BLaER1 treated with 17β-estradiol and CSF1 and Interleukin-3, amounts not matched to agents 10 nM and 100 nM (cell line): Measurements from ENCODE around the gene SSPN.

Source experiments
- H3K27ac ChIP-seq, 11 experiments: shearing (Covaris generic); formaldehyde crosslinking; 2 replicates each; pipeline ENCODE4 v1.8.1; 2022
- H3K27me3 ChIP-seq, 11 experiments: shearing (Covaris generic); formaldehyde crosslinking; 2 replicates each; pipeline ENCODE4 v1.8.1; 2022
- H3K36me3 ChIP-seq, 11 experiments: shearing (Covaris generic); formaldehyde crosslinking; 2 replicates each; pipeline ENCODE4 v1.8.1; 2022
- H3K4me1 ChIP-seq, 10 experiments: shearing (Covaris generic); formaldehyde crosslinking; 2 replicates each; pipeline ENCODE4 v1.8.1; 2022
- H3K4me2 ChIP-seq, 11 experiments: shearing (Covaris generic); formaldehyde crosslinking; 2 replicates each; pipeline ENCODE4 v1.8.1; 2022
- H3K4me3 ChIP-seq, 10 experiments: shearing (Covaris generic); formaldehyde crosslinking; 2 replicates each; pipeline ENCODE4 v1.8.1; 2022
- H3K9ac ChIP-seq, 11 experiments: shearing (Covaris generic); formaldehyde crosslinking; 2 replicates each; pipeline ENCODE4 v1.8.1; 2022
- H3K9me3 ChIP-seq, 11 experiments: shearing (Covaris generic); formaldehyde crosslinking; replicated peaks in 1 of 11; 2 replicates each; pipeline ENCODE4 v1.8.1; 2022
- H4K20me1 ChIP-seq, 11 experiments: shearing (Covaris generic); formaldehyde crosslinking; 2 replicates each; pipeline ENCODE4 v1.8.1; 2022
- Cebpa-rat ChIP-seq, 11 experiments: shearing (Covaris generic); IDR thresholded peaks; 2 replicates each; pipeline ENCODE4 v1.8.1; 2022

SSPN gene

GRCh38 chr12:26158078-26158764, 37.2 kb upstream of the SSPN start:
- Histone ChIP-seq H3K27ac (no peak overlapping the region), H4K20me1 (no peaks in the 10 kb centered on the region), H3K4me2 (no peak overlapping the region), H3K4me1 (peaks cover 0 to 15% (median 6%) of the 10 kb centered on the region in 10 experiments; a peak in 8 of 20 replicates), H3K27me3 (no peaks in the 10 kb centered on the region), H3K9me3 (no peaks in the 10 kb centered on the region), H3K4me3 (no peak overlapping the region), H3K36me3 (no peaks in the 10 kb centered on the region), H3K9ac (no peak overlapping the region)
- no peak for TF ChIP-seq Cebpa-rat (IDR thresholded peaks at IDR 0.05)

- no peaks in the 10 kb centered on the region for H3K27me3 ChIP-seq
- no peaks in the 10 kb centered on the region for H3K9me3 ChIP-seq
- H3K4me3 ChIP-seq, result no peak overlapping the region
- no peak overlapping the region for H3K9ac ChIP-seq
- no peak overlapping the region for H3K27ac ChIP-seq
- H3K4me1 ChIP-seq, result no peaks in the 10 kb centered on the region
- no peak for TF ChIP-seq Cebpa-rat (IDR thresholded peaks at IDR 0.05)
- H3K36me3 ChIP-seq, result no peaks in the 10 kb centered on the region
- no peak overlapping the region for H3K4me2 ChIP-seq
- H4K20me1 ChIP-seq, result no peaks in the 10 kb centered on the region
Observed at GRCh38 chr12:26162174-26162573, 33.2 kb upstream of the SSPN start.

GRCh38 chr12:26162905-26163304, 32.5 kb upstream of the SSPN start:
- no peaks in the 10 kb centered on the region for H3K36me3 ChIP-seq
- no peak overlapping the region for H3K4me2 ChIP-seq
- no peak overlapping the region for H3K27ac ChIP-seq
- H3K27me3 ChIP-seq, result no peaks in the 10 kb centered on the region
- no peak overlapping the region for H3K9ac ChIP-seq
- no peak overlapping the region for H3K4me3 ChIP-seq
- no peak for TF ChIP-seq Cebpa-rat (IDR thresholded peaks at IDR 0.05)
- H4K20me1 ChIP-seq, result no peaks in the 10 kb centered on the region
- H3K9me3 ChIP-seq, result no peaks in the 10 kb centered on the region
- H3K4me1 ChIP-seq, result no peaks in the 10 kb centered on the region

GRCh38 chr12:26164118-26164517, 31.3 kb upstream of the SSPN start:
- no peak overlapping the region for H3K9ac ChIP-seq
- H4K20me1 ChIP-seq, result no peaks in the 10 kb centered on the region
- H3K27me3 ChIP-seq, result no peaks in the 10 kb centered on the region
- no peak for TF ChIP-seq Cebpa-rat (IDR thresholded peaks at IDR 0.05)
- no peak overlapping the region for H3K4me3 ChIP-seq
- H3K36me3 ChIP-seq, result no peaks in the 10 kb centered on the region
- no peak overlapping the region for H3K4me2 ChIP-seq
- H3K9me3 ChIP-seq, result no peaks in the 10 kb centered on the region
- no peaks in the 10 kb centered on the region for H3K4me1 ChIP-seq
- H3K27ac ChIP-seq, result no peak overlapping the region

- Histone ChIP-seq H3K4me1 (no peaks in the 10 kb centered on the region), H3K9ac (no peak overlapping the region), H3K27ac (no peak overlapping the region), H4K20me1 (no peaks in the 10 kb centered on the region), H3K9me3 (no peaks in the 10 kb centered on the region), H3K4me2 (no peak overlapping the region), H3K4me3 (no peak overlapping the region), H3K36me3 (no peaks in the 10 kb centered on the region), H3K27me3 (no peaks in the 10 kb centered on the region)
- no peak for TF ChIP-seq Cebpa-rat (IDR thresholded peaks at IDR 0.05)
Observed at GRCh38 chr12:26172013-26172412, 23.4 kb upstream of the SSPN start.

- H4K20me1 ChIP-seq, result no peaks in the 10 kb centered on the region
- TF ChIP-seq Cebpa-rat (IDR thresholded peaks at IDR 0.05), result no peak
- no peaks in the 10 kb centered on the region for H3K9me3 ChIP-seq
- no peak overlapping the region for H3K4me3 ChIP-seq
- no peak overlapping the region for H3K27ac ChIP-seq
- H3K9ac ChIP-seq, result no peak overlapping the region
- H3K27me3 ChIP-seq, result no peaks in the 10 kb centered on the region
- no peaks in the 10 kb centered on the region for H3K4me1 ChIP-seq
- no peak overlapping the region for H3K4me2 ChIP-seq
- H3K36me3 ChIP-seq, result no peaks in the 10 kb centered on the region
Observed at GRCh38 chr12:26172539-26172938, 22.8 kb upstream of the SSPN start.

GRCh38 chr12:26172946-26173552, 22.3 kb upstream of the SSPN start:
- no peak overlapping the region for H3K4me2 ChIP-seq

GRCh38 chr12:26176725-26177124, 18.6 kb upstream of the SSPN start:
- no peak for TF ChIP-seq Cebpa-rat (IDR thresholded peaks at IDR 0.05)
- Histone ChIP-seq H3K9me3 (no peaks in the 10 kb centered on the region), H4K20me1 (no peaks in the 10 kb centered on the region), H3K27me3 (no peaks in the 10 kb centered on the region), H3K36me3 (no peaks in the 10 kb centered on the region), H3K4me2 (no peak overlapping the region), H3K27ac (no peak overlapping the region), H3K9ac (no peak overlapping the region), H3K4me3 (no peak overlapping the region), H3K4me1 (no peaks in the 10 kb centered on the region)

More at GRCh38 chr12:26172946-26173552, 22.3 kb upstream of the SSPN start:
- Histone ChIP-seq H3K9me3 (no peaks in the 10 kb centered on the region), H3K4me3 (no peak overlapping the region), H3K27me3 (no peaks in the 10 kb centered on the region), H3K4me1 (no peaks in the 10 kb centered on the region), H4K20me1 (no peaks in the 10 kb centered on the region), H3K9ac (no peak overlapping the region), H3K36me3 (no peaks in the 10 kb centered on the region), H3K27ac (no peak overlapping the region)
- TF ChIP-seq Cebpa-rat (IDR thresholded peaks at IDR 0.05), result no peak

- no peak overlapping the region for H3K4me2 ChIP-seq
- no peak overlapping the region for H3K9ac ChIP-seq
- no peaks in the 10 kb centered on the region for H3K9me3 ChIP-seq
- H3K4me3 ChIP-seq, result no peak overlapping the region
- H3K27me3 ChIP-seq, result no peaks in the 10 kb centered on the region
- no peak overlapping the region for H3K27ac ChIP-seq
- no peaks in the 10 kb centered on the region for H3K4me1 ChIP-seq
- no peaks in the 10 kb centered on the region for H4K20me1 ChIP-seq
- TF ChIP-seq Cebpa-rat (IDR thresholded peaks at IDR 0.05), result no peak
- H3K36me3 ChIP-seq, result no peaks in the 10 kb centered on the region
Observed at GRCh38 chr12:26177283-26177682, 18.1 kb upstream of the SSPN start.

- H4K20me1 ChIP-seq, result no peaks in the 10 kb centered on the region
- no peak overlapping the region for H3K27ac ChIP-seq
- no peak overlapping the region for H3K4me3 ChIP-seq
- H3K27me3 ChIP-seq, result no peaks in the 10 kb centered on the region
- no peaks in the 10 kb centered on the region for H3K36me3 ChIP-seq
- H3K9ac ChIP-seq, result no peak overlapping the region
- no peak for TF ChIP-seq Cebpa-rat (IDR thresholded peaks at IDR 0.05)
- 0 out of 20 replicates have a peak, but pooled peaks cover 0 to 3% (median 0%) of the 10 kb centered on the region in 10 experiments for H3K4me1 ChIP-seq
- H3K4me2 ChIP-seq, result no peak overlapping the region
- H3K9me3 ChIP-seq, result no peaks in the 10 kb centered on the region
Observed at GRCh38 chr12:26179826-26180225, 15.5 kb upstream of the SSPN start.
